B cell (primary cell): ENCODE measurements around the gene IYD. TPM values are rescaled to one million over a fixed set of nuclear protein-coding genes. Genes with fewer than 3 reads are reported as not detected.

ENCODE experiments used
- ATAC-seq: fragments of 200-7000 bp; cut with Tn5 transposase; one replicate; pipeline ENCODE4 v1.10.0; 2021; ENCODE audit warnings: low read depth, mild to moderate bottlenecking, moderate number of reproducible peaks, moderate library complexity
- CTCF ChIA-PET: fragments of 350-600 bp; sonication (Branson Sonifier 250); formaldehyde crosslinking; loops from one replicate; lab custom pipeline; 2021; ENCODE audit warnings: antibody characterized with exemption, inconsistent platforms; lab: Charles Lee
- POLR2A ChIA-PET: fragments of 350-600 bp; sonication (Branson Sonifier 250); formaldehyde crosslinking; loops from one replicate; lab custom pipeline; 2021; ENCODE audit warnings: antibody characterized with exemption; lab: Charles Lee
- DNase-seq: peaks from one replicate; pipeline ENCODE4 v3.0.0; 2013
- H2AFZ ChIP-seq: 2 replicates; pipeline ENCODE4 v1.6.1; 2012; ENCODE audit warnings: mild to moderate bottlenecking, low read depth, low read length; ENCODE audit not compliant: insufficient read depth, poor library complexity, severe bottlenecking
- H3K27ac ChIP-seq, 2 donors: 1 replicate in 1 of 2; 2 replicates in 1 of 2; pipeline ENCODE4 v1.5.1; 2012 to 2013; ENCODE audit warnings: low read length in 2 of 2, mild to moderate bottlenecking in 2 of 2, moderate library complexity in 1 of 2
- H3K27me3 ChIP-seq, 4 experiments: fragments of 200-600 bp in 1 of 4; sonication (generic) in 1 of 4; replicated peaks in 1 of 4; 1 replicate in 2 of 4; 2 replicates in 2 of 4; pipeline versions ENCODE4 v1.6.1 to v1.7.0; 2013 to 2016; ENCODE audit warnings: low read length in 3 of 4, mild to moderate bottlenecking in 2 of 4, mixed read lengths in 1 of 4, moderate library complexity in 1 of 4; ENCODE audit not compliant: insufficient read depth in 4 of 4, control insufficient read depth in 3 of 4; ENCODE audit errors: control extremely low read depth in 1 of 4
- H3K36me3 ChIP-seq, 2 experiments: replicated peaks in 1 of 2; 1 replicate in 1 of 2; 2 replicates in 1 of 2; pipeline versions ENCODE4 v1.6.1 to v1.7.1; 2013; ENCODE audit warnings: low read length in 1 of 2; ENCODE audit not compliant: insufficient read depth in 2 of 2, control insufficient read depth in 1 of 2; ENCODE audit errors: control extremely low read depth in 1 of 2, extremely low read depth in 1 of 2
- H3K4me1 ChIP-seq, 2 donors: fragments of 200-600 bp in 1 of 2; sonication (generic) in 1 of 2; 1 replicate in 1 of 2; 2 replicates in 1 of 2; pipeline versions ENCODE4 v1.5.1 to v1.6.1; 2013 to 2017; ENCODE audit warnings: low read length in 2 of 2; ENCODE audit not compliant: control insufficient read depth in 2 of 2, insufficient read depth in 2 of 2
- H3K4me2 ChIP-seq: replicated peaks from 2 replicates; pipeline ENCODE3; 2012; ENCODE audit warnings: mild to moderate bottlenecking, low read depth, low read length; ENCODE audit not compliant: poor library complexity, severe bottlenecking
- H3K4me3 ChIP-seq, 5 experiments: fragments of 200-600 bp in 1 of 5; sonication (generic) in 1 of 5; 1 replicate in 3 of 5; 2 replicates in 2 of 5; pipeline versions ENCODE4 v1.5.1 to v1.7.0; 2011 to 2016; ENCODE audit warnings: low read length in 4 of 5, mild to moderate bottlenecking in 4 of 5, low read depth in 2 of 5, control low read depth in 1 of 5, moderate library complexity in 1 of 5; ENCODE audit not compliant: insufficient read depth in 1 of 5; ENCODE audit errors: control extremely low read depth in 1 of 5, extremely low read depth in 1 of 5
- H3K79me2 ChIP-seq: fragments of 200-600 bp; sonication (generic); one replicate; pipeline ENCODE4 v1.6.0; 2016; ENCODE audit warnings: low read length; ENCODE audit not compliant: control insufficient read depth, insufficient read depth
- H3K9ac ChIP-seq: fragments of 200-600 bp; sonication (generic); 2 replicates; pipeline ENCODE4 v1.6.1; 2017; ENCODE audit warnings: mild to moderate bottlenecking, low read length, moderate library complexity
- H3K9me3 ChIP-seq, 3 donors: one replicate each; pipeline versions ENCODE4 v1.6.1 to v1.7.1; 2013; ENCODE audit warnings: low read length in 2 of 3; ENCODE audit not compliant: control insufficient read depth in 2 of 3, insufficient read depth in 1 of 3; ENCODE audit errors: control extremely low read depth in 1 of 3
- H4K20me1 ChIP-seq: 2 replicates; pipeline ENCODE4 v1.6.0; 2012; ENCODE audit warnings: mild to moderate bottlenecking, low read length; ENCODE audit not compliant: insufficient read depth, control insufficient read depth, poor library complexity, severe bottlenecking
- H3K27ac Mint-ChIP-seq: one replicate; pipeline ENCODE4 v1.8.0; 2021; ENCODE audit warnings: mixed read lengths
- H3K27me3 Mint-ChIP-seq: one replicate; pipeline ENCODE4 v1.8.0; 2021; ENCODE audit warnings: mixed read lengths
- H3K4me1 Mint-ChIP-seq: one replicate; pipeline ENCODE4 v1.8.0; 2021; ENCODE audit warnings: mixed read lengths
- H3K4me3 Mint-ChIP-seq: one replicate; pipeline ENCODE4 v1.8.0; 2021; ENCODE audit warnings: mixed read lengths
- H3K9me3 Mint-ChIP-seq: one replicate; pipeline ENCODE4 v1.8.0; 2022; ENCODE audit warnings: mixed read lengths; ENCODE audit not compliant: insufficient read depth
- CTCF ChIP-seq: fragments of 200-600 bp; IDR thresholded peaks from one replicate; pipeline ENCODE4 v1.8.0; 2022; ENCODE audit warnings: antibody characterized with exemption, mild to moderate bottlenecking
- EZH2 ChIP-seq: IDR thresholded peaks from 2 replicates; pipeline ENCODE4 v1.6.1; 2012; ENCODE audit warnings: borderline replicate concordance, low read depth, mild to moderate bottlenecking, moderate library complexity, low read length; ENCODE audit not compliant: insufficient read depth, poor library complexity, severe bottlenecking
- WGBS: methylation state at CpG from one replicate; pipeline ENCODE4 v1.1.5; 2013; ENCODE audit warnings: missing lambda C conversion rate; ENCODE audit not compliant: insufficient coverage; 5-methylcytosine and 5-hydroxymethylcytosine counted together
- intact Hi-C: fragments of 100-400 bp; cut with micrococcal nuclease; formaldehyde crosslinking; loops from one replicate; pipeline ENCODE4 v1.10.0; 2022
- polyA plus RNA-seq: library from polyadenylated mRNA; depleted of rRNA; stranded (reverse); fragments of >200 nt; gene quantifications from 2 replicates; pipeline ENCODE4 v1.2.3, GENCODE V29; 2012
- total RNA-seq, 2 donors: library from RNA; stranded (reverse); fragments of 120-200 nt in 1 of 2; gene quantifications; 1 replicate in 1 of 2; 2 replicates in 1 of 2; pipeline versions ENCODE4 v1.2.3 to v1.2.4, GENCODE V29; 2013 to 2022

The IYD gene
- total and polyA plus RNA-seq, 2 donors (not counting 1 experiment from before 2014, with no cell fraction given) = not detected

- Histone ChIP-seq H3K79me2 (no peaks in the 10 kb centered on the region), H3K36me3 (no peaks in the 10 kb centered on the region), H3K27me3 (no peaks in the 10 kb centered on the region), H3K27ac (no peak overlapping the region), H3K9me3 (no peaks in the 10 kb centered on the region), H3K9ac (no peak overlapping the region), H4K20me1 (no peaks in the 10 kb centered on the region), H3K4me2 (no peak overlapping the region), H2AFZ (no peak overlapping the region), H3K4me1 (no peaks in the 10 kb centered on the region), H3K4me3 (no peak overlapping the region)
- no peak overlapping the region for H3K27ac Mint-ChIP-seq
- no peak overlapping the region for H3K4me3 Mint-ChIP-seq
- ATAC-seq = peak; percentile 45
- peaks cover 33% of the 10 kb centered on the region for H3K27me3 Mint-ChIP-seq
- DNase-seq = peak; percentile 66
- ChIA-PET POLR2A (no interaction called here), CTCF (interaction anchor here (1.0 to 1.8 kb wide), 5 partner anchors 60 to 480 kb away, joined by 3 to 71 read pairs (median 6); no protein-coding TSS in a partner anchor)
- no peaks in the 10 kb centered on the region for H3K9me3 Mint-ChIP-seq
- 40% methylated on average over 2 of the region's 7 CpGs for WGBS
- intact Hi-C loops = loop anchor here (1.0 to 5.0 kb wide), 3 partner anchors 255 to 480 kb away; no protein-coding TSS in a partner anchor
- TF ChIP-seq CTCF (peak; percentile 88), EZH2 (no peak)
- H3K4me1 Mint-ChIP-seq = no peaks in the 10 kb centered on the region
Observed at GRCh38 chr6:150334790-150335783, 33.7 kb upstream of the IYD start.

GRCh38 chr6:150336299-150336698, 32.5 kb upstream of the IYD start:
- intact Hi-C loops = loop anchor here (5.0 kb wide), 1 partner anchor 404 kb away; no protein-coding TSS in a partner anchor
- Histone ChIP-seq H3K27ac (no peak overlapping the region), H2AFZ (no peak overlapping the region), H3K9ac (no peak overlapping the region), H3K36me3 (no peaks in the 10 kb centered on the region), H3K4me2 (no peak overlapping the region), H3K4me3 (no peak overlapping the region), H3K9me3 (no peaks in the 10 kb centered on the region), H3K79me2 (no peaks in the 10 kb centered on the region), H3K27me3 (no peaks in the 10 kb centered on the region), H3K4me1 (no peaks in the 10 kb centered on the region), H4K20me1 (no peaks in the 10 kb centered on the region)
- Mint-ChIP-seq H3K4me1 (no peaks in the 10 kb centered on the region), H3K27me3 (peaks cover 34% of the 10 kb centered on the region), H3K4me3 (no peak overlapping the region), H3K9me3 (no peaks in the 10 kb centered on the region), H3K27ac (no peak overlapping the region)
- WGBS = 31% methylated on average over 2 of the region's 4 CpGs
- DNase-seq (no peak), ATAC-seq (no peak)
- TF ChIP-seq CTCF (no peak), EZH2 (no peak)
- ChIA-PET POLR2A (no interaction called here), CTCF (interaction anchor here (1.2 to 2.7 kb wide), 6 partner anchors 9 to 479 kb away, joined by 4 to 35 read pairs (median 6); no protein-coding TSS in a partner anchor)
